Astrocyte of the spinal cord (primary cell): ENCODE data around the gene AGAP2.

Experiments used
- DNase-seq: peaks from one replicate; pipeline ENCODE4 v3.0.0; 2011; ENCODE audit warnings: low read depth, low spot score
- H3K4me3 ChIP-seq: 2 replicates; pipeline ENCODE4 v1.5.1; 2011; ENCODE audit warnings: low read depth, mild to moderate bottlenecking, low read length, moderate library complexity
- CTCF ChIP-seq: IDR thresholded peaks from 2 replicates; pipeline ENCODE4 v1.5.1; 2012; ENCODE audit warnings: low read depth, mild to moderate bottlenecking, low read length, inconsistent platforms
- in situ Hi-C: cut with HindIII; loops from 2 replicates; pipeline ENCODE4 v1.10.0; 2017; ENCODE audit warnings: low sequenced_read_pairs

Gene AGAP2

GRCh38 chr12:57752668-57753000, 14.1 kb upstream of the AGAP2 start:
- peak overlapping the region; percentile 23 for H3K4me3 ChIP-seq
- TF ChIP-seq CTCF = no peak
- in situ Hi-C loops = no loop called here
- DNase-seq = no peak

- peak; percentile 100 for DNase-seq
- peak within 1 kb of the TSS; percentile 94 for H3K4me3 ChIP-seq
- no peak for TF ChIP-seq CTCF
- in situ Hi-C loops = no loop called here
Observed at GRCh38 chr12:57751788-57752667, 13.5 kb upstream of the AGAP2 start, which contains the start of gene CDK4. Gene CDK4 (minus strand): TSS chr12:57752310. CDS start chr12:57751717, 593 bp downstream.

- peak overlapping the region; percentile 94 for H3K4me3 ChIP-seq
- no peak for DNase-seq
- no peak for TF ChIP-seq CTCF
- in situ Hi-C loops = no loop called here
Observed at GRCh38 chr12:57751432-57751787, 12.9 kb upstream of the AGAP2 start.

GRCh38 chr12:57750561-57751431, 12.3 kb upstream of the AGAP2 start:
- TF ChIP-seq CTCF = no peak
- H3K4me3 ChIP-seq = peak overlapping the region; percentile 94
- in situ Hi-C loops = no loop called here
- DNase-seq = no peak

- in situ Hi-C loops = no loop called here
- DNase-seq = no peak
- H3K4me3 ChIP-seq = no peak overlapping the region
- TF ChIP-seq CTCF = no peak
Observed at GRCh38 chr12:57749061-57749460, 10.5 kb upstream of the AGAP2 start.

- in situ Hi-C loops = no loop called here
- TF ChIP-seq CTCF = no peak
- H3K4me3 ChIP-seq = peak overlapping the region; percentile 95
- DNase-seq = no peak
Observed at GRCh38 chr12:57746025-57746424, 7.5 kb upstream of the AGAP2 start.
